Esophagus muscularis mucosa (tissue), 4 donors: ENCODE results near the gene PRLR. TPM values are rescaled to one million over a fixed set of nuclear protein-coding genes. Genes with fewer than 3 reads are reported as not detected.

ENCODE experiments used
- DNase-seq: peaks from one replicate; pipeline ENCODE4 v3.0.0-alpha.2; 2017; ENCODE audit errors: extremely low spot score
- H3K27ac ChIP-seq, 4 donors: fragments of 200-600 bp; sonication (generic); replicated peaks in 1 of 4; 1 replicate in 3 of 4; 2 replicates in 1 of 4; pipeline ENCODE4 v1.5.1; 2016 to 2019; ENCODE audit warnings: mild to moderate bottlenecking in 1 of 4
- H3K27me3 ChIP-seq, 4 donors: fragments of 200-600 bp; sonication (generic); one replicate each; pipeline versions ENCODE4 v1.5.1 to v1.6.0; 2016 to 2019
- H3K36me3 ChIP-seq, 4 donors: fragments of 200-600 bp; sonication (generic); one replicate each; pipeline ENCODE4 v1.5.1; 2016 to 2019
- H3K4me1 ChIP-seq, 4 donors: fragments of 200-600 bp; sonication (generic); one replicate each; pipeline ENCODE4 v1.5.1; 2016 to 2019
- H3K4me3 ChIP-seq, 4 donors: fragments of 200-600 bp; sonication (generic); 1 replicate in 2 of 4; 2 replicates in 2 of 4; pipeline ENCODE4 v1.5.1; 2016 to 2019; ENCODE audit warnings: mild to moderate bottlenecking in 4 of 4, moderate library complexity in 1 of 4
- H3K9me3 ChIP-seq, 4 donors: fragments of 200-600 bp; sonication (generic); 1 replicate in 3 of 4; 2 replicates in 1 of 4; pipeline ENCODE4 v1.5.1; 2016 to 2019
- CTCF ChIP-seq, 3 experiments: fragments of 200-600 bp in 2 of 3; fragments of 450-650 bp in 1 of 3; sonication (generic) in 2 of 3; IDR thresholded peaks; one replicate each; pipeline ENCODE4 v1.5.1; 2017 to 2019; ENCODE audit warnings: antibody characterized with exemption in 3 of 3, mild to moderate bottlenecking in 2 of 3, moderate library complexity in 1 of 3
- EP300 ChIP-seq: sonication (generic); formaldehyde crosslinking; IDR thresholded peaks from one replicate; pipeline ENCODE4 v1.6.1; 2017; ENCODE audit warnings: antibody characterized with exemption
- POLR2A ChIP-seq: fragments of 450-650 bp; IDR thresholded peaks from one replicate; pipeline ENCODE4 v1.6.1; 2017; ENCODE audit warnings: antibody characterized with exemption, moderate library complexity, mild to moderate bottlenecking, low read depth
- POLR2AphosphoS5 ChIP-seq, 2 donors: sonication (generic); formaldehyde crosslinking; IDR thresholded peaks; one replicate each; pipeline ENCODE4 v1.6.1; 2017; ENCODE audit warnings: antibody characterized with exemption in 2 of 2
- WGBS: methylation state at CpG from one replicate; pipeline ENCODE4 v1.1.5; 2018; 5-methylcytosine and 5-hydroxymethylcytosine counted together
- intact Hi-C: fragments of 100-400 bp; cut with DNase I; formaldehyde crosslinking; loops from one replicate; pipeline ENCODE4 v1.15.1; 2023
- total RNA-seq, 4 donors: library from RNA; depleted of rRNA; stranded (reverse); fragments of >200 nt; gene quantifications; one replicate each; pipeline versions ENCODE4 v1.1.0 to v1.2.1, GENCODE V29; 2016

The PRLR gene
- total RNA-seq, 4 donors from 2014 or later, result 0.66 to 1.7 (median 0.79) TPM

- no peak for DNase-seq
- Histone ChIP-seq H3K9me3 (no peaks in the 10 kb centered on the region), H3K4me3 (no peak overlapping the region)
Observed at GRCh38 chr5:35158622-35159369, 71.5 kb downstream of the PRLR start.

DNA sequence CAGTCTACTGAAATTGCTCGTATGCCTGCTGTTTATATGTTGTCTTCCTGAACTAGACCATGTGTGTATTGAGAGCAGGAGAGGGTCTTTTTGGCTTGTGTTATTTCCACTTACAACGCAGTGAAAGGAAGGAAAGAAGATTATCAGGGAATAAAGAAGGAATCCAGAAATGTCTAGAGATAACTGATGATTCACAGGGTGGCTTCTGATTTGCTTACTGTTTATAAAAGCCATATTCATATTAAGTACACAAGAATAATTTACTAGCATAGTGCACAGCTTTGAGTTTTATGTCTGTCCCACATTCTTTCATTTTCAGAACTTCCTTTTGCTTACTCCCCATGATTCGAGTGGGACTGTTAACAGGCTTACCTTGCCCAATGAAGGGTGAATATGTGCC, 72.1 kb downstream of the PRLR start:
- peak overlapping the region in 1 of 4 donors; percentile 34 for H3K27ac ChIP-seq
- intact Hi-C loops, result no loop called here
- no peaks in the 10 kb centered on the region for H3K36me3 ChIP-seq
- TF ChIP-seq CTCF (IDR thresholded peaks at IDR 0.05), result no peak
- DNase-seq, result no peak
- WGBS, result 66% methylated on average over 3 of the region's 3 CpGs
- H3K4me1 ChIP-seq, result peaks cover 0 to 19% (median 0%) of the 10 kb centered on the region in 4 donors
- H3K27me3 ChIP-seq, result no peaks in the 10 kb centered on the region
- no peaks in the 10 kb centered on the region for H3K9me3 ChIP-seq
- H3K4me3 ChIP-seq, result no peak overlapping the region

More at GRCh38 chr5:35158622-35159369, 71.5 kb downstream of the PRLR start:
- intact Hi-C loops, result no loop called here
- peak overlapping the region in 2 of 4 donors; percentile 31 to 34 for H3K27ac ChIP-seq
- no peak for TF ChIP-seq POLR2A
- no peak for TF ChIP-seq CTCF (IDR thresholded peaks at IDR 0.05)
- TF ChIP-seq EP300, result no peak
- no peak for TF ChIP-seq POLR2AphosphoS5 (IDR thresholded peaks at IDR 0.05)
- WGBS, result 64% methylated on average over 7 of the region's 7 CpGs
- H3K4me1 ChIP-seq, result peaks cover 0 to 22% (median 0%) of the 10 kb centered on the region in 4 donors
- no peaks in the 10 kb centered on the region for H3K36me3 ChIP-seq
- H3K27me3 ChIP-seq, result no peaks in the 10 kb centered on the region

DNA sequence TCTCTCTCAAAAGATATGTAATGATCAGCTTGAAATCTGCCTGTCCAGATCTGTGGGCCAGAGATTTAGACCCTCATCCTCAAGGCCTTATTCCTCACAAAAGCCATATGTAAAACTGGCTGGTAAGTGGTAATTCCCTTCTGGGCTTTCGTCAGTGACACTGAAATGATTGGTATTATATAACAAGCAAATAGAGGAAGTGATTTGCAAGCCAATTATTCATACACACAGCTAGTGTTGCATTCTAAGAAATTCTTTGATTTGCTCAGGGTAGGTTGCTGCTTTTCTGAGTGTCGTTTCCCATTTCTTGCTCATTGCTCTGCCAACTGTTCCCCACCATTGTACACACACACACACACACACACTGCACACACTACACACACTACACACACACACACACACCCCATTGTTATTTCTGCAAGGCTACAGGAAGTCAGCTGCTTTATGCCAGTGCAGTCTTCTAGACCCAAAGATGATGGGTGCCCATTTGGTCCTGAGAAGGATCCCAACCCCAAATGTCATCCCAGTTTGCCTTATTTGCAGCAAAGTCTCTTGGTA, 76.8 kb downstream of the PRLR start:
- WGBS, result 56% methylated on average over 2 of the region's 2 CpGs
- Histone ChIP-seq H3K36me3 (no peaks in the 10 kb centered on the region), H3K9me3 (no peaks in the 10 kb centered on the region), H3K4me3 (no peak overlapping the region), H3K4me1 (no peaks in the 10 kb centered on the region), H3K27me3 (no peaks in the 10 kb centered on the region), H3K27ac (no peak overlapping the region)
- TF ChIP-seq POLR2A (no peak), POLR2AphosphoS5 (IDR thresholded peaks at IDR 0.05) (no peak), EP300 (no peak), CTCF (IDR thresholded peaks at IDR 0.05) (no peak)
- intact Hi-C loops, result no loop called here
- DNase-seq, result no peak

DNA sequence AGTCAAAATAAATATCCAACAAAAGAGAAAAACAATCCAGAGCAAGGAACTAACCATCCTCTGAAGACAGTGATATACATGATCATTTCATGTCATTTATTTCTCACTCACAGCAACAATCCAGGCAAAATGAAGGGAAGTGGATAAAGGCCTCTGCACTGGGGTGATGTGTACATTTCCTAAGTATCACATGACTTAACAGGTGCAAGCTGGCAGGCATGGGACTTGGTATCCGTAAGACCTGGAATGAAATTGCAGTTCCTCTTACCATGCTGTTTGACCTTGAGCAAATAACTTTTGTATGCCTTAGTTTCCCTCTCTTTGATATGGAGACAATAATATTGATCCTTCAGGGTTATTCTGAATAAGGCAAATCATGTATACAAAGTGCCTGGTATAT, 77.6 kb downstream of the PRLR start:
- Histone ChIP-seq H3K27ac (no peak overlapping the region), H3K36me3 (no peaks in the 10 kb centered on the region), H3K9me3 (no peaks in the 10 kb centered on the region), H3K27me3 (no peaks in the 10 kb centered on the region), H3K4me3 (no peak overlapping the region), H3K4me1 (no peaks in the 10 kb centered on the region)
- TF ChIP-seq EP300, result no peak
- no peak for TF ChIP-seq CTCF (IDR thresholded peaks at IDR 0.05)
- no peak for TF ChIP-seq POLR2AphosphoS5 (IDR thresholded peaks at IDR 0.05)
- TF ChIP-seq POLR2A, result no peak
- no peak for DNase-seq
- 95% methylated on average over 1 of the region's 1 CpG for WGBS
- intact Hi-C loops, result no loop called here
